H9 (cell line): ENCODE measurements around the gene PFKFB2. TPM values are rescaled to one million over a fixed set of nuclear protein-coding genes. Genes with fewer than 3 reads are reported as not detected.

ENCODE experiments used
- DNase-seq: peaks from one replicate; pipeline ENCODE4 v3.0.0-alpha.2; 2017
- H2AFZ ChIP-seq: one replicate; pipeline ENCODE4 v1.6.1; 2013; ENCODE audit warnings: mild to moderate bottlenecking, low read length, control low read depth, moderate library complexity
- H2AK5ac ChIP-seq: 2 replicates; pipeline ENCODE4 v1.6.1; 2013; ENCODE audit warnings: low read length, control low read depth, mixed read lengths; ENCODE audit not compliant: insufficient read length
- H2BK120ac ChIP-seq: one replicate; pipeline ENCODE4 v1.6.1; 2013; ENCODE audit warnings: low read depth, mild to moderate bottlenecking, low read length, control low read depth, inconsistent platforms; ENCODE audit not compliant: poor library complexity, severe bottlenecking
- H2BK12ac ChIP-seq: 2 replicates; pipeline ENCODE4 v1.6.1; 2013; ENCODE audit warnings: low read length, control low read depth, mixed read lengths, low read depth; ENCODE audit not compliant: insufficient read length
- H2BK15ac ChIP-seq: 2 replicates; pipeline ENCODE4 v1.6.1; 2013; ENCODE audit warnings: low read depth, low read length, control low read depth
- H2BK20ac ChIP-seq: one replicate; pipeline ENCODE4 v1.6.1; 2013; ENCODE audit warnings: low read depth, mild to moderate bottlenecking, low read length, control low read depth, inconsistent platforms; ENCODE audit not compliant: poor library complexity, severe bottlenecking
- H2BK5ac ChIP-seq: 2 replicates; pipeline ENCODE4 v1.6.1; 2013; ENCODE audit warnings: low read length, control low read depth, mixed read lengths; ENCODE audit not compliant: insufficient read length
- H3K14ac ChIP-seq: 2 replicates; pipeline ENCODE4 v1.6.1; 2013; ENCODE audit warnings: low read length, control low read depth; ENCODE audit not compliant: insufficient read depth
- H3K18ac ChIP-seq: 2 replicates; pipeline ENCODE4 v1.6.1; 2013; ENCODE audit warnings: low read depth, mild to moderate bottlenecking, mixed read lengths, low read length, control low read depth; ENCODE audit not compliant: insufficient read length
- H3K23ac ChIP-seq: 2 replicates; pipeline ENCODE4 v1.6.1; 2013; ENCODE audit warnings: low read length, control low read depth, mixed read lengths, low read depth; ENCODE audit not compliant: insufficient read length
- H3K23me2 ChIP-seq: 2 replicates; pipeline ENCODE4 v1.6.1; 2013; ENCODE audit warnings: low read depth, mild to moderate bottlenecking, mixed read lengths, low read length, control low read depth; ENCODE audit not compliant: insufficient read length, poor library complexity, severe bottlenecking
- H3K27ac ChIP-seq: 2 replicates; pipeline ENCODE4 v1.5.1; 2013; ENCODE audit warnings: low read length, control low read depth, mixed read lengths, low read depth; ENCODE audit not compliant: insufficient read length
- H3K27me3 ChIP-seq: 2 replicates; pipeline ENCODE4 v1.6.1; 2013; ENCODE audit warnings: low read length, control low read depth, inconsistent platforms; ENCODE audit not compliant: insufficient read depth
- H3K4ac ChIP-seq: 2 replicates; pipeline ENCODE4 v1.6.1; 2013; ENCODE audit warnings: low read depth, mild to moderate bottlenecking, control low read depth, inconsistent platforms, low read length, moderate library complexity
- H3K4me1 ChIP-seq: 2 replicates; pipeline ENCODE4 v1.6.1; 2013; ENCODE audit warnings: low read length, control low read depth, inconsistent platforms; ENCODE audit not compliant: insufficient read depth
- H3K4me2 ChIP-seq: 2 replicates; pipeline ENCODE4 v1.6.1; 2013; ENCODE audit warnings: low read length, control low read depth, mixed read lengths; ENCODE audit not compliant: insufficient read length, insufficient read depth
- H3K56ac ChIP-seq: 2 replicates; pipeline ENCODE4 v1.6.1; 2013; ENCODE audit warnings: low read depth, mild to moderate bottlenecking, mixed read lengths, low read length, control low read depth; ENCODE audit not compliant: insufficient read length
- H3K79me1 ChIP-seq: 2 replicates; pipeline ENCODE4 v1.6.1; 2013; ENCODE audit warnings: low read depth, mild to moderate bottlenecking, moderate library complexity, low read length, control low read depth, inconsistent platforms; ENCODE audit not compliant: insufficient read depth, poor library complexity, severe bottlenecking
- H3K79me2 ChIP-seq: 2 replicates; pipeline ENCODE4 v1.6.1; 2013; ENCODE audit warnings: low read length, control low read depth, inconsistent platforms; ENCODE audit not compliant: insufficient read depth
- H3K9ac ChIP-seq: 2 replicates; pipeline ENCODE4 v1.6.1; 2013; ENCODE audit warnings: low read length, control low read depth, mixed read lengths; ENCODE audit not compliant: insufficient read length; ENCODE audit errors: extremely low read depth
- H3K9me3 ChIP-seq: one replicate; pipeline ENCODE4 v1.6.1; 2013; ENCODE audit warnings: low read depth, low read length, inconsistent platforms; ENCODE audit not compliant: control insufficient read depth
- H3T11ph ChIP-seq: one replicate; pipeline ENCODE4 v1.6.1; 2013; ENCODE audit warnings: mild to moderate bottlenecking, low read length, control low read depth, inconsistent platforms
- H4K20me1 ChIP-seq: one replicate; pipeline ENCODE4 v1.6.1; 2013; ENCODE audit not compliant: control insufficient read depth, insufficient read length, insufficient read depth
- H4K5ac ChIP-seq: 2 replicates; pipeline ENCODE4 v1.6.1; 2013; ENCODE audit warnings: low read depth, mild to moderate bottlenecking, mixed read lengths, low read length, control low read depth; ENCODE audit not compliant: insufficient read length
- H4K8ac ChIP-seq: replicated peaks from 2 replicates; pipeline ENCODE4 v1.6.1; 2013; ENCODE audit warnings: low read length, control low read depth, mixed read lengths, low read depth; ENCODE audit not compliant: insufficient read length
- H4K91ac ChIP-seq: 2 replicates; pipeline ENCODE4 v1.6.1; 2013; ENCODE audit warnings: low read depth, mild to moderate bottlenecking, moderate library complexity, mixed read lengths, low read length, control low read depth; ENCODE audit not compliant: insufficient read length
- H3K27ac Mint-ChIP-seq, 3 experiments: 2 replicates in 2 of 3; 3 replicates in 1 of 3; pipeline ENCODE4 v1.8.0; 2020 to 2021; ENCODE audit warnings: mixed read lengths in 3 of 3, mild to moderate bottlenecking in 1 of 3, moderate library complexity in 1 of 3
- H3K27me3 Mint-ChIP-seq: 2 replicates; pipeline ENCODE4 v1.8.0; 2021; ENCODE audit warnings: low read depth, mild to moderate bottlenecking, moderate library complexity, mixed read lengths
- H3K36me3 Mint-ChIP-seq, 3 experiments: 2 replicates in 2 of 3; 3 replicates in 1 of 3; pipeline ENCODE4 v1.8.0; 2020 to 2021; ENCODE audit warnings: low read depth in 3 of 3, mixed read lengths in 3 of 3; ENCODE audit not compliant: insufficient read depth in 1 of 3
- H3K4me1 Mint-ChIP-seq, 2 experiments: 2 replicates each; pipeline ENCODE4 v1.8.0; 2020; ENCODE audit warnings: mixed read lengths in 2 of 2
- H3K4me3 Mint-ChIP-seq, 2 experiments: 2 replicates in 1 of 2; 3 replicates in 1 of 2; pipeline ENCODE4 v1.8.0; 2020 to 2021; ENCODE audit warnings: mild to moderate bottlenecking in 2 of 2, mixed read lengths in 2 of 2, moderate library complexity in 1 of 2
- H3K9me3 Mint-ChIP-seq, 2 experiments: 2 replicates in 1 of 2; 3 replicates in 1 of 2; pipeline ENCODE4 v1.8.0; 2020; ENCODE audit warnings: mild to moderate bottlenecking in 2 of 2, mixed read lengths in 2 of 2, moderate library complexity in 1 of 2
- CTCF ChIP-seq: fragments of 200-600 bp; sonication (generic); conservative IDR thresholded peaks from 3 replicates; pipeline ENCODE4 v1.8.0; 2021; ENCODE audit warnings: antibody characterized with exemption, mild to moderate bottlenecking
- WGBS: extraction: QIAGEN DNeasy Blood & Tissue Kit; methylation state at CpG from one replicate; pipeline ENCODE4 v1.1.7; 2013; ENCODE audit warnings: missing lambda C conversion rate, low lambda C conversion rate, mixed read lengths; ENCODE audit not compliant: insufficient read length; ENCODE audit errors: extremely low coverage; 5-methylcytosine and 5-hydroxymethylcytosine counted together
- total RNA-seq: library from RNA; stranded (reverse); gene quantifications from 2 replicates; pipeline ENCODE4 v1.2.1, GENCODE V29; 2021

The PFKFB2 gene
- total RNA-seq, 1 experiment from 2014 or later, result 14.6 TPM

- no peak for DNase-seq
- Histone ChIP-seq H4K20me1 (no peaks in the 10 kb centered on the region), H3K79me1 (no peaks in the 10 kb centered on the region), H3K23ac (no peak overlapping the region), H4K5ac (no peak overlapping the region), H3K4me2 (no peak overlapping the region), H2AFZ (no peak overlapping the region), H2BK15ac (no peak overlapping the region), H3K4ac (no peak overlapping the region), H3K79me2 (no peaks in the 10 kb centered on the region), H2BK12ac (no peak overlapping the region), H3K23me2 (no peaks in the 10 kb centered on the region), H3K27me3 (no peaks in the 10 kb centered on the region), H3K14ac (no peak overlapping the region), H3K9ac (no peak overlapping the region), H3K9me3 (no peaks in the 10 kb centered on the region), H3T11ph (no peak overlapping the region), H2BK20ac (no peak overlapping the region), H3K18ac (no peak overlapping the region), H3K56ac (no peak overlapping the region), H2BK120ac (no peak overlapping the region), H3K4me1 (no peaks in the 10 kb centered on the region), H2AK5ac (no peak overlapping the region), H3K27ac (no peak overlapping the region), H4K8ac (no peak overlapping the region), H2BK5ac (no peak overlapping the region), H4K91ac (no peak overlapping the region)
- no peaks in the 10 kb centered on the region for H3K9me3 Mint-ChIP-seq
- no peaks in the 10 kb centered on the region for H3K36me3 Mint-ChIP-seq
- H3K27me3 Mint-ChIP-seq, result no peaks in the 10 kb centered on the region; the same call in 1 of the 2 replicates
- TF ChIP-seq CTCF, result no peak
- H3K4me1 Mint-ChIP-seq, result peaks cover 8 to 14% of the 10 kb centered on the region in 2 experiments
- no peak overlapping the region for H3K4me3 Mint-ChIP-seq
- H3K27ac Mint-ChIP-seq, result no peak overlapping the region
- no CpG with 5 or more reads among the region's 6 CpGs for WGBS
Measured at GRCh38 chr1:207079706-207080241, 26.7 kb downstream of the PFKFB2 start.
